ENCODE data around the gene OR1D2.
"Not testable (repeated sequence)": the region's sequence is repeated elsewhere in the genome, so short reads cannot be mapped to it uniquely, and the experiment has no call there.

OR1D2 gene

GRCh38 chr17:3104322-3104721 lies at the start of gene OR1D2:
OR1D2 (minus strand) TSS chr17:3104422; CDS start chr17:3092996, 11,426 bp downstream.
- DNase-seq (ENCODE audit: low spot score) = no peak

GRCh38 chr17:3137494-3137893 lies 33.3 kb upstream of the OR1D2 start:
- not testable (repeated sequence) for DNase-seq (ENCODE audit: low spot score)

DNA sequence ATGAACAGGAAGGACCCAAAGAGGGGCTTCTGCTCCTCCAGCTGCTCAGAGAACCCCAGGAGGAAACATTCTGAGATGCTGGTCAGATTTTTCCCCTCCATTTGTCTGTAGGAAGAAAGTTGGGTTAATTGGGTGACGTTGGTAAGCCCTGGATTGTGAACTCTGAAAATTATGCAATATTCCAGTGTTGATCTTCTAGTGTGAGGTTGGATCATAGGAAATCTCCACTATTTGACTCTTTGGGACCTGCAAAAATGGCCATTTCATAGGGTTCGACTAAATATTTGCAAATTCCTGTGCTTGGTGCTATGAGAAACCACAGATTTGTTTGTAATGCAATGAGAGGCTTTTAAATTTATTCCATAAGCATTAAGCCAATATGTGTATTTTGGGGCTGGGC lies 23.2 kb upstream of the OR1D2 start, which contains the start of gene OR1G1:
Gene OR1G1, minus strand, starts transcription at position 101 of the 400 bp plus-strand sequence. Its CDS starts 0 bp downstream, at position 101.
- no peak for DNase-seq (ENCODE audit: low spot score)

DNA sequence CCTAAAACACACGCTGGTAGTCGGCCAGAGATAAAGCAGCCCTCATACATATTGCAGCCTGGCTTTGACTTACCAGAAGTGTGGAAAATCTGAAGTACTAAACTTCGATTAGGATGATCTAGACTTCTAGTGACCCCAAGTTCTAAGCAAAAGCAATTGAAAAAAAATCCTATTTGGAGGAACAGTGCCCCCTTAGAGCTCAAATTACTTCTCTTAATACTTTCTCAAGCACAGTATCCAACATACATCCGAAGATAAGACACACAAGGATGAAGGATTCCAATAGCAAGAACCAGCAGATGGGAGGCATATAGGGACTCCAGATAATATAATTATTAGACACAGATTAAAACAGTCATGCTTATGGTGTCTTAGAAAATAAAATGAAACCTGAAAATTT lies 30.4 kb downstream of the OR1D2 start:
- not testable (repeated sequence) for DNase-seq (ENCODE audit: low spot score)

- not testable (repeated sequence) for DNase-seq (ENCODE audit: low spot score)
Observed at GRCh38 chr17:3065192-3065591, 39.0 kb downstream of the OR1D2 start.

DNA sequence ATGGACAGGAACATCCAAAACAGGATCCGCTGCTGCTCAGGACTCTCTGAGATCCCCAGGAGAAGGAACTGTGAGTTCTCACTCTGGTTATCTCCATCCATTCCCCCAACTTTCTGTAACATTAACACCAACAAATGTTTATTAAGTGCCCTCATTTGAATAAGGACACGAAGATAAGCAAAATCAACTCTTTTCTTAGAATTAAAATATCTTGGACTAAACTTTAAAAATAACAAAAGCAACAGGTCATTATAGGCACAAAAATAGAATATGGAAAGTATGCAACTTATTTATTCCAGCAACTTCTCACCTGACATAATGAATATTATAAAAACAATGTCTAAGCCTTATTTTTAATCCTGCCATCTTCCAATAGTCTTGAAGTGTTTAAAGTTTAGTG lies 40.7 kb downstream of the OR1D2 start, which contains the start of gene OR1D5:
Gene OR1D5, minus strand, starts transcription at position 101 of the 400 bp plus-strand sequence. Its CDS starts 0 bp downstream, at position 101.
- DNase-seq (ENCODE audit: low spot score) = not testable (repeated sequence)

- DNase-seq (ENCODE audit: low spot score) = not testable (repeated sequence)
Observed at GRCh38 chr17:3062824-3063377, 41.3 kb downstream of the OR1D2 start.

DNA sequence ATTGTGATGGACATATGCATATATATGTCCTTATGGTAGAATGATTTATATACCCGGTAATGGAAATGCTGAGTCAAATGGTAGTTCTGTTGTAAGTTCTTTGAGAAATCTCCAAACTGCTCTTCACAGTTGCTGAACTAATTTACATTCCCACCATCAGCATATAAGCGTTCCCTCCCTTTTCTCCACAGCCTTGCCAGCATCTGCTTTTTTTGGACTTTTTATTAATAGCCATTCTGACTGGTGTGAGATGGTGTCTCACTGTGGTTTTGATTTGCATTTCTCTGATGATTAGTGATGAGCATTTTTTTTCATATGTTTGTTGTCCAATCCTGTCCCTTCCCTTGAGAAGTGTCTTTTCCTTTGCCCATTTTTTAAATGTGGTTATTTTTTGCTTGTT lies 49.4 kb downstream of the OR1D2 start:
- not testable (repeated sequence) for DNase-seq (ENCODE audit: low spot score)

GRCh38 chr17:3049705-3050295 lies 54.4 kb downstream of the OR1D2 start:
- DNase-seq (ENCODE audit: low spot score) = no peak

DNA sequence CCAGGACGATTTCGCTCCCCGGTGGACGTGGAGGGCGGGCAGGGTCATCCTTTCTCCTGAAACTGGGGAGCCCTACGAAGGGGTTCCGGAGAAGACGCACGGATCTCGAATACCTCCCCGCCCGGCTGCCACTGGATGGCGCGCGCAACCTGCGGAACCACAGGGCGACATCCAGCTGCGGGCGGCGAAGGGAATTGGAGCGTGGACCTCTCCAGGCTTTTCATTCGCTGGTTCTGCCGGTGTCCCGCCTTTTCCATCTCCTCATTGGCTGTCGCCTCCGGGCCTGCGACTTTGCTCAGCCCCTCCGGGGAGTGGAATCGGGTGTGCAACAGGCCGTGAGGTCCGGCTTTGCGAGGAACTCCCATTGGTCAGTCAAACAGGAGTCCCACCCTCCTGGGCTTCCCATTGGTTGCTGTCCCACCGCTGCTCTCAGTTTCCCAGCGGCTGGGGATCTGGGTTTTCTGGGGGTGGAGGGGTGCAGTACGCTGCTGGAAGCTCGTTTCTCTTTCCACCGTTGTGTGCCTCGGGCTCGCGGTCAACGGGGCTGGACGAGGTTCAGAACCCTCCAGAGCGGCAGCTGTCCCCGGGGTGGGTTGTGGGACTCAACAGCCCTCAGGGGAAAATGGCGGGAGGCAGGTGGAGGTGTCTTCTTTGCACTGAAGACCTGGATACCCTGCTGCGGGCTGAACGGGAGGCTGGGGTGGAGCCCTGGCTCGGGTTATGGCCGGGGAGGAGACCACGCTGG lies 55.3 kb downstream of the OR1D2 start:
- peak; percentile 77 for DNase-seq (ENCODE audit: low spot score)

DNA sequence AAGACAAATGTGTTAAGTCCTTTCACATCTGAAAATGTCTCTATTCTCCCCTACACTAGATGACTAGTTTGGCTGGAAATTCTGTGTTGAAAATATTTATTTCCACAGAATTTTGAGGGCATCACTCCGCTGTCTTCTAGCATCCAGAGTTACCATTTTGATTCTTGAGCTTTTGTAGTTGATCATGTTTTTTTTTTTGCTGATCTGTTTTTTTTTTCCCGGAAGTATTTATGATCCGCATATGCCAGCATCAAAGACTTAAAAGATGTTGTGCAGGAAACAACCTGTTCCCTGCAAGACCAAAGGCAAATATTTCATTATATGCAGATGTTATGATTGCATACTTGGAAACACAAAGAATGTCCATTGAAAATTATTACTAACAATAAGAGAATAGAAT lies 57.5 kb downstream of the OR1D2 start:
- DNase-seq (ENCODE audit: low spot score) = no peak

GRCh38 chr17:3043737-3044365 lies 60.4 kb downstream of the OR1D2 start:
- no peak for DNase-seq (ENCODE audit: low spot score)

DNA sequence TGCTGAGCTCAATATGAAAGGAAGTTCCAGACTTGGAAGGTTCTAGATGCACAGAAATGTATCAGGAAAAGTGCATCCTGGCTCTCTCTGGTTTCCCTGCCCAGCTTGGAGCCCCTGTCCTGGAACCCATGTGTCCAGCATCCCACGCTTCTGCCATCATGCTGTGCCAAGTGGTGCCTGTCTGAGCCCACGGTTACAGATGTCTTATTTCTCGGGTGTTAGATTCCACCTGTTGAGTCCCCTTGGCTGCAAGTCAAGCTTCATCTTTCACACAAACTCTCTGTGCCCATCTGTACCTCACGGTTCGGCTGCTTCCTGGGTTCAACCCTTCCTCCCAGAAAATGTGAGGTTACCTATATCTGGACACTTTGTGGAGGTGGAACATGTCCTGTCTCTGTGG lies 63.3 kb downstream of the OR1D2 start:
- no peak for DNase-seq (ENCODE audit: low spot score)

GRCh38 chr17:3039736-3040135 lies 64.5 kb downstream of the OR1D2 start:
- no peak for DNase-seq (ENCODE audit: low spot score)

DNA sequence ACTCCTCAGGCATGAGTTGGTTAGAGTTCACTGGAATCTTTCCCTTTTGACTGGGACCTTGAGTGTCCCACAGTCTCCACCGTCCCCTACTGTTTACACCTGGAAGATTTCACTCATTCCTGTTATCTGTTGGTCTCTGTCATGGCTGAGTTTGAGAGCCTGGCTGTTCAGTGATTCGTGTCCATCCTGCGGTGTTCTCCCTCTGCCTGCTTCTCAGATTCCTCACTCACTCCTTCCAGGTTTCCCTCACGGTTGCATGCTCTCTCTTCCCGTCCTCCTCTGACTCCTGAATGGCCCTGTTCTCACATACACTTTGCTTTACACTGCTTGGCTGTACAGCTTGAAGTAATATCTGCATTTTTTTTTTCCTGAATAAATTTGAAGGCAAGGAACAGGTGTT lies 65.3 kb downstream of the OR1D2 start:
- DNase-seq (ENCODE audit: low spot score) = no peak

Measured in HuH-7.5 (cell line).